GM12892 (cell line): ENCODE results near the gene GALP.

Experiments used
- POLR2A ChIP-seq: IDR thresholded peaks from 2 replicates; pipeline ENCODE4 v1.6.1; 2011; ENCODE audit warnings: low read depth, low read length, control low read depth
- POLR2AphosphoS5 ChIP-seq: IDR thresholded peaks from 2 replicates; pipeline ENCODE4 v1.6.1; 2011; ENCODE audit warnings: low read depth, low read length, control low read depth
- TAF1 ChIP-seq: IDR thresholded peaks from 2 replicates; pipeline ENCODE4 v1.6.1; 2011; ENCODE audit warnings: low read depth, mild to moderate bottlenecking, control low read depth, low read length, borderline replicate concordance

DNA sequence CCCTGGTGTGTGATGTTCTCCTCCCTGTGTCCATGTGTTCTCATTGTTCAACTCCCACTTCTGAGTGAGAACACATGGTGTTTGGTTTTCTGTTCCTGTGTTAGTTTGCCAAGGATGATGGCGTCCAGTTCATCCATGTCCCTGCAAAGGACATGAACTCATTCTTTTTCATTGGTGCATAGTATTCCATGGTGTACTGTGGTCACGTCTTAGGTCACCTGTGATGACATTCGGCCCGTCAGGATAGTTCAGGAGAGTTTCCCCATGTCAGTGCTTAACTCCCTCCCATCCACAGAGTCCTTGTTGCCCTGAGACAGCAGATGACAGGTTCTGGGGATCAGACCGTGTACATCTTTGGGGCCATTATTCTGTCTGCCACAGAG lies 26.2 kb upstream of the GALP start:
- no peak for TF ChIP-seq TAF1
- TF ChIP-seq POLR2AphosphoS5, result no peak
- no peak for TF ChIP-seq POLR2A
